A549 (cell line): Measurements from ENCODE around the gene CSNK2A1. TPM values are rescaled to one million over a fixed set of nuclear protein-coding genes. Genes with fewer than 3 reads are reported as not detected.

Source experiments
- ATAC-seq, 2 experiments: fragments of 200-7000 bp in 1 of 2; fragments of >200 bp in 1 of 2; cut with Nextera tagmentation in 1 of 2; cut with Tn5 transposase in 1 of 2; 3 replicates each; pipeline versions ENCODE4 v1.8.0 to v1.9.1; 2018 to 2020; ENCODE audit warnings: mild to moderate bottlenecking in 1 of 2, moderate library complexity in 1 of 2
- CTCF ChIA-PET: fragments of 300-600 bp; sonication (Branson Sonifier 250); formaldehyde crosslinking; extraction: SDS; loops from one replicate; lab custom pipeline; 2021; ENCODE audit warnings: antibody characterized with exemption, inconsistent platforms; lab: Yijun Ruan, JAX
- POLR2A ChIA-PET: fragments of 350-600 bp; formaldehyde crosslinking; extraction: SDS; loops from one replicate; lab custom pipeline; 2021; ENCODE audit warnings: antibody characterized with exemption, inconsistent platforms; lab: Yijun Ruan, JAX
- DNase-seq, 2 experiments: peaks; one replicate each; pipeline versions ENCODE4 v3.0.0 to v3.0.0-alpha.2; 2011 to 2016; ENCODE audit warnings: low read depth in 1 of 2, low spot score in 1 of 2
- FAIRE-seq: peaks from 2 replicates; lab custom pipeline; 2011; peaks lifted over from hg19 to GRCh38; lab: Jason Lieb, UNC
- H3K27ac ChIP-seq, 2 experiments: fragments of >200 bp; sonication (Bioruptor Twin); formaldehyde crosslinking; 3 replicates each; pipeline ENCODE4 v1.5.1; 2016 to 2017
- H3K4me1 ChIP-seq: fragments of >200 bp; sonication (Bioruptor Twin); formaldehyde crosslinking; 3 replicates; pipeline ENCODE4 v1.6.1; 2016
- H3K4me2 ChIP-seq: fragments of >200 bp; sonication (Bioruptor Twin); formaldehyde crosslinking; 3 replicates; pipeline ENCODE4 v1.6.1; 2016
- H3K4me3 ChIP-seq: fragments of >200 bp; sonication (Bioruptor Twin); formaldehyde crosslinking; 3 replicates; pipeline ENCODE4 v1.5.1; 2016
- H3K9me3 ChIP-seq: fragments of >200 bp; sonication (Bioruptor Twin); formaldehyde crosslinking; 3 replicates; pipeline ENCODE4 v1.6.1; 2016
- CBX2 ChIP-seq: fragments of 200-600 bp; sonication (generic); IDR thresholded peaks from 2 replicates; pipeline ENCODE4 v1.6.1; 2016; ENCODE audit warnings: low read depth, mild to moderate bottlenecking, borderline replicate concordance
- CHD2 ChIP-seq: fragments of 150-350 bp; IDR thresholded peaks from 2 replicates; pipeline ENCODE4 v1.6.1; 2014; ENCODE audit warnings: low read length; ENCODE audit not compliant: partially characterized antibody
- EHMT2 ChIP-seq: fragments of 200-600 bp; sonication (generic); IDR thresholded peaks from 2 replicates; pipeline ENCODE4 v1.6.1; 2016; ENCODE audit warnings: antibody characterized with exemption, low read depth, mild to moderate bottlenecking, moderate library complexity
- FOSB ChIP-seq: fragments of 250-450 bp; sonication (Bioruptor Pico); IDR thresholded peaks from 2 replicates; pipeline ENCODE4 v1.5.0; 2020; ENCODE audit warnings: mild to moderate bottlenecking, moderate library complexity
- HDAC2 ChIP-seq: fragments of 200-600 bp; sonication (generic); IDR thresholded peaks from 2 replicates; pipeline ENCODE4 v1.6.1; 2016
- HES2 ChIP-seq: fragments of >200 bp; sonication (Bioruptor Twin); formaldehyde crosslinking; IDR thresholded peaks from 2 replicates; pipeline ENCODE4 v1.6.1; 2016
- HOXA7 ChIP-seq: fragments of 250-450 bp; sonication (Bioruptor Pico); IDR thresholded peaks from 2 replicates; pipeline ENCODE4 v1.5.0; 2020; ENCODE audit warnings: mild to moderate bottlenecking, moderate library complexity
- HOXB13 ChIP-seq: fragments of 250-450 bp; sonication (Bioruptor Pico); IDR thresholded peaks from 2 replicates; pipeline ENCODE4 v1.5.0; 2020; ENCODE audit warnings: low read depth, mild to moderate bottlenecking, moderate library complexity
- HOXB5 ChIP-seq: fragments of 250-450 bp; sonication (Bioruptor Pico); IDR thresholded peaks from 2 replicates; pipeline ENCODE4 v1.5.0; 2020; ENCODE audit warnings: mild to moderate bottlenecking, moderate library complexity
- KDM1A ChIP-seq: fragments of 200-600 bp; sonication (generic); IDR thresholded peaks from 2 replicates; pipeline ENCODE4 v1.6.1; 2016; ENCODE audit warnings: low read depth, mild to moderate bottlenecking
- KDM5A ChIP-seq: fragments of 200-600 bp; sonication (generic); IDR thresholded peaks from 2 replicates; pipeline ENCODE4 v1.6.1; 2016; ENCODE audit warnings: antibody characterized with exemption, mild to moderate bottlenecking
- MYC ChIP-seq: IDR thresholded peaks from 2 replicates; pipeline ENCODE4 v1.6.1; 2012; ENCODE audit warnings: mild to moderate bottlenecking, inconsistent platforms, low read length, improper control_type of control experiment, borderline replicate concordance
- NR3C1 ChIP-seq: fragments of >200 bp; sonication (Bioruptor Twin); formaldehyde crosslinking; IDR thresholded peaks from 3 replicates; pipeline ENCODE4 v1.6.1; 2017
- POLR2AphosphoS2 ChIP-seq: conservative IDR thresholded peaks from 2 replicates; pipeline ENCODE4 v1.6.1; 2012; ENCODE audit warnings: low read length, improper control_type of control experiment, inconsistent platforms
- SREBF2 ChIP-seq: fragments of 450-650 bp; IDR thresholded peaks from 2 replicates; pipeline ENCODE4 v1.6.1; 2014; ENCODE audit warnings: mild to moderate bottlenecking, moderate library complexity
- USF2 ChIP-seq: fragments of 450-650 bp; IDR thresholded peaks from 2 replicates; pipeline ENCODE4 v1.6.1; 2014; ENCODE audit warnings: antibody characterized with exemption
- ZFP36 ChIP-seq: fragments of 450-650 bp; IDR thresholded peaks from 2 replicates; pipeline ENCODE4 v1.6.1; 2014; ENCODE audit warnings: borderline replicate concordance; ENCODE audit not compliant: partially characterized antibody
- whole genome bisulfite sequencing: methylation state at CpG from one replicate; pipeline ENCODE4 v1.1.6; 2017; ENCODE audit errors: missing lambda C conversion rate; 5-methylcytosine and 5-hydroxymethylcytosine counted together
- polyA plus RNA-seq, 4 experiments: library from polyadenylated mRNA; depleted of rRNA in 3 of 4; stranded (reverse); fragments of >200 nt; fragmentation: RNase III in 1 of 4; extraction: RNeasy Plus Mini Kit Qiagen cat#74134 plus additional on column Dnase treatment in 1 of 4; gene quantifications; 2 replicates in 3 of 4; 3 replicates in 1 of 4; pipeline ENCODE4 v1.2.3, GENCODE V29; 2011 to 2017
- TF ChIP-seq, protein P1 (sequence below): fragments of >200 bp; sonication (Bioruptor Twin); formaldehyde crosslinking; IDR thresholded peaks from 3 replicates; pipeline ENCODE4 v1.6.1; 2016
- TF ChIP-seq, protein P2 (sequence below): IDR thresholded peaks from 2 replicates; pipeline ENCODE4 v1.6.1; 2012

CSNK2A1 gene
- polyA plus RNA-seq, 2 of the 4 experiments (the other 2 are of a cell fraction) = 157 to 306 TPM

DNA sequence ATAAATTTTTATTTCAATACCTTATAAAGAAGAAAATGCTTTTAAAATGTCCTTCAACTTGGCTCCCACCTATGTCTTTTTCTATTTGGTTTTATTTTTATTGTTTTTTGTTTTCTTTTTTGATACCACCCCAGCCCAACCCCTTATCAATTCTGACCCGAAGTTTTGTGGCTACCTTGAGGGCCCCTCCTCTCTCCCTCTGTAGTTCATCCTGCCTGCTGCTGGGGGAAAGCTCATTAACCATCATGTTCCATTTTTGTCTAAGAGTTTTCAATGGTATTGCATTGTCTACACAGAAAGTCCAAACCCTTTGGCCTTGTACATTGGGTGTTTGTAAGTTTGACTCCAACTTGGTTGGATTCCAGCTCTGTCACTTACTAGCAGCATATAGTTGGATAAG is 5.3 kb upstream of the CSNK2A1 start:
- Histone ChIP-seq H3K27ac (no peak overlapping the region), H3K4me2 (no peak overlapping the region)
- TF ChIP-seq, protein P1, sequence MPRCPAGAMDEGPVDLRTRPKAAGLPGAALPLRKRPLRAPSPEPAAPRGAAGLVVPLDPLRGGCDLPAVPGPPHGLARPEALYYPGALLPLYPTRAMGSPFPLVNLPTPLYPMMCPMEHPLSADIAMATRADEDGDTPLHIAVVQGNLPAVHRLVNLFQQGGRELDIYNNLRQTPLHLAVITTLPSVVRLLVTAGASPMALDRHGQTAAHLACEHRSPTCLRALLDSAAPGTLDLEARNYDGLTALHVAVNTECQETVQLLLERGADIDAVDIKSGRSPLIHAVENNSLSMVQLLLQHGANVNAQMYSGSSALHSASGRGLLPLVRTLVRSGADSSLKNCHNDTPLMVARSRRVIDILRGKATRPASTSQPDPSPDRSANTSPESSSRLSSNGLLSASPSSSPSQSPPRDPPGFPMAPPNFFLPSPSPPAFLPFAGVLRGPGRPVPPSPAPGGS = no peak
- TF ChIP-seq HDAC2 (no peak), HES2 (no peak), HOXA7 (no peak)
- TF ChIP-seq, protein P2, sequence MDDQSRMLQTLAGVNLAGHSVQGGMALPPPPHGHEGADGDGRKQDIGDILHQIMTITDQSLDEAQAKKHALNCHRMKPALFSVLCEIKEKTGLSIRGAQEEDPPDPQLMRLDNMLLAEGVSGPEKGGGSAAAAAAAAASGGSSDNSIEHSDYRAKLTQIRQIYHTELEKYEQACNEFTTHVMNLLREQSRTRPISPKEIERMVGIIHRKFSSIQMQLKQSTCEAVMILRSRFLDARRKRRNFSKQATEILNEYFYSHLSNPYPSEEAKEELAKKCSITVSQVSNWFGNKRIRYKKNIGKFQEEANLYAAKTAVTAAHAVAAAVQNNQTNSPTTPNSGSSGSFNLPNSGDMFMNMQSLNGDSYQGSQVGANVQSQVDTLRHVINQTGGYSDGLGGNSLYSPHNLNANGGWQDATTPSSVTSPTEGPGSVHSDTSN = no peak
- TF ChIP-seq, all 56 proteins: peak for 0
- FAIRE-seq (no peak), DNase-seq (no peak), ATAC-seq (no peak)
- Histone ChIP-seq H3K9me3 (peaks cover 9% of the 10 kb centered on the region), H3K4me1 (peaks cover 10% of the 10 kb centered on the region; the same call in 2 of the 3 replicates), H3K4me3 (no peak overlapping the region)
- 11% methylated on average over 1 of the region's 1 CpG for WGBS
- CTCF ChIA-PET = interaction anchor here (0.6 to 13.2 kb wide), 7 partner anchors 11 to 190 kb away, joined by 3 to 85 read pairs (median 4); partner anchors contain the start of gene SRXN1
- POLR2A ChIA-PET = no interaction called here

DNA sequence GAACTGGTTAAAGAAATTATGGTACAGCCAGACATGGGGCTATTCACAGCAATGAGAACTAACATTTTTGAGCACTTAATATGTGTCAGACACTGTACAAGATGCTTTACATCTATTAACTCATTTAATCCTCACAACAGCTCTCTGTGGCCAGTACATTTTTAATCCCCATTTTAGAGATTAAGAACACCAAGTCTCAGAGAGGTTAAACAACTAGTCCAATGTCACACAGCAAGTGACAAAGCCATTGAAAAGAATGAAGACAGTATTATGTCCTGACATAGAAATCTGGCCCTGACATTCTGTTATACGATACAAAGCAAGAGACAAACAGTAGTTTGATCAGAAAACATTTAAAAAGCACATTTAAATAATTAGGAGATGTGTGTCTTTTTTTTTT is 3.8 kb upstream of the CSNK2A1 start:
- Histone ChIP-seq H3K9me3 (peaks cover 9% of the 10 kb centered on the region), H3K4me3 (no peak overlapping the region), H3K27ac (no peak overlapping the region), H3K4me2 (no peak overlapping the region), H3K4me1 (peaks cover 4% of the 10 kb centered on the region; the same call in 2 of the 3 replicates)
- CTCF ChIA-PET = interaction anchor here (1.2 to 13.2 kb wide), 3 partner anchors 14 to 192 kb away, joined by 3 to 85 read pairs (median 4); no protein-coding TSS in a partner anchor
- no peak for ATAC-seq
- POLR2A ChIA-PET = no interaction called here
- no peak for TF ChIP-seq KDM1A
- peak; percentile 26 for TF ChIP-seq ZFP36
- no peak for DNase-seq
- FAIRE-seq = no peak
- WGBS = 67% methylated on average over 1 of the region's 1 CpG

DNA sequence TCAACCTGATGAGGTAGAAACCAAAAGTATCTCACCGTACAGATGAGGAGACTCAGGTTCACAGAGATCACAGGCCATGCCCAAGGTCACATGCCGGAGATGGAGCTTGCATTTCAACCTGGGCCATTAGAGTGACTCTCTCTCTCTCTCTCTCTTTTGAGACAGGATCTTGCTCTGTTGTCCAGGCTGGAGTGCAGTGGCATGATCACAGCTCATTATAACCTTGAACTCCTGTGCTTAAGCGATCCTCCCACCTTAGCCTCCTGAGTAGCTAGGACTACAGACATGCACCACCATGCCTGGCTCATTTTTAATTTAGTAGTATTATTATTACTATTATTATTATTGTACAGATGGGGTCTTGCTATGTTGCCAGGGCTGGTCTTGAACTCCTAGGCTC is 2.8 kb upstream of the CSNK2A1 start:
- no peak for DNase-seq
- peaks cover 9% of the 10 kb centered on the region; the same call in 2 of the 3 replicates for H3K4me1 ChIP-seq
- WGBS = 62% methylated on average over 3 of the region's 3 CpGs
- H3K4me2 ChIP-seq = no peak overlapping the region
- no peak overlapping the region for H3K4me3 ChIP-seq
- POLR2A ChIA-PET = no interaction called here
- ATAC-seq = no peak
- no peak overlapping the region for H3K27ac ChIP-seq
- peaks cover 17% of the 10 kb centered on the region for H3K9me3 ChIP-seq
- CTCF ChIA-PET = interaction anchor here (1.6 to 13.2 kb wide), 4 partner anchors 9 to 194 kb away, joined by 3 to 85 read pairs (median 8); no protein-coding TSS in a partner anchor
- TF ChIP-seq USF2 = no peak
- TF ChIP-seq CBX2 = no peak
- no peak for TF ChIP-seq NR3C1
- no peak for TF ChIP-seq EHMT2
- TF ChIP-seq, protein P2 = no peak
- no peak for TF ChIP-seq CHD2
- TF ChIP-seq KDM1A = no peak
- TF ChIP-seq HOXA7 = no peak
- TF ChIP-seq HOXB13 = no peak
- no peak for TF ChIP-seq MYC
- TF ChIP-seq SREBF2 = no peak
- TF ChIP-seq FOSB (CRISPR knock-in tag) = no peak
- TF ChIP-seq POLR2AphosphoS2 = no peak
- TF ChIP-seq HOXB5 (CRISPR knock-in tag) = no peak
- no peak for TF ChIP-seq KDM5A
- FAIRE-seq = no peak
